IPS-20b (cell line): ENCODE measurements around the gene NHLRC4.

Source experiments
- H3K27ac ChIP-seq: one replicate; pipeline ENCODE4 v1.5.1; 2013; ENCODE audit warnings: low read length
- H3K27me3 ChIP-seq: 2 replicates; pipeline ENCODE4 v1.6.1; 2013; ENCODE audit warnings: mild to moderate bottlenecking, low read length, inconsistent platforms; ENCODE audit not compliant: insufficient read depth
- H3K36me3 ChIP-seq: 2 replicates; pipeline ENCODE4 v1.6.1; 2013; ENCODE audit warnings: low read depth, mild to moderate bottlenecking, inconsistent platforms, low read length, moderate library complexity; ENCODE audit not compliant: insufficient read depth
- H3K4me1 ChIP-seq: 2 replicates; pipeline ENCODE4 v1.6.1; 2013; ENCODE audit warnings: mild to moderate bottlenecking, control low read depth, inconsistent platforms, low read length, moderate library complexity; ENCODE audit not compliant: insufficient read depth
- H3K4me3 ChIP-seq: 2 replicates; pipeline ENCODE4 v1.5.1; 2013; ENCODE audit warnings: mild to moderate bottlenecking, low read length, inconsistent platforms
- H3K9ac ChIP-seq: 2 replicates; pipeline ENCODE4 v1.6.1; 2013; ENCODE audit warnings: low read depth, mild to moderate bottlenecking, inconsistent platforms, low read length, moderate library complexity
- H3K9me3 ChIP-seq: 2 replicates; pipeline ENCODE4 v1.6.1; 2013; ENCODE audit warnings: mild to moderate bottlenecking, low read depth, low read length, inconsistent platforms; ENCODE audit not compliant: insufficient read depth

The NHLRC4 gene

GRCh38 chr16:557463-558297 is 9.1 kb upstream of the NHLRC4 start:
- Histone ChIP-seq H3K36me3 (no peaks in the 10 kb centered on the region), H3K9ac (no peak overlapping the region), H3K9me3 (no peaks in the 10 kb centered on the region), H3K27me3 (peaks cover 47% of the 10 kb centered on the region), H3K4me1 (no peaks in the 10 kb centered on the region), H3K27ac (no peak overlapping the region), H3K4me3 (no peak overlapping the region)

DNA sequence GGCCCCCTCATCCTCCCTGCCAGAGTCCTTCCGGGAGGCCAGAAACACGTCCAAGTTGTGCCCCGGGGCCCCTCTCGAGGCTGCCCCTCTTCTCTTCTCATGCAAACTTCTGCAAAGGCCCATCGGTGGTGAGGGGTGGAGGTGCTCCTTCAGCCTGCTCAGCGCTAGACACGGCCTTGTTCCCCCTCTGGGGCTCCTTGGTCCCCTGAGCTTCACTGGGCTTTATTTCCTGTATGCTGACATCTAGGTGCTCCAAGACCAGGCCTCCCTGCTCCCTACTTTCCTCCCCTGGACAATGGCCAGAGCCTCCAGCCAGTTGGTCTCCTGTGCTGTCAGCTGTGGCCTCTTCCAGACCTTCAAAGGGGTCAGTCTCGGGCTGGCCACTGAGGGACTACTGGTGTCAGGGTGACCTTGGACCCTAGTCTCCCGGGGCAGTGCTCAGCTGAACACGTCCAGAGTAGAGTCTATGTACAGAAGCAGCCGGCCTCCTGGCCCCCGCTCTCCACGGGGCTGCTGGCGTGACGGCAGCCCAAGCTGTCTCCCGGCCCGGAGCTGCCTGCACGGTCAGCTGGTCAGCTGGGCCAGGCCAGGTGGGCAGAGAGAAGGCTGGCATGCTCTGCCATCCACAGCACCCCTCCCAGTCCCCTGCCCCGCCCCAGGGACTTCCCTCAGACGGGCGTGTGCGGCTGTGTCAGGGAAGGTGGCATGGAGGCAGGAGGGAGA is 8.3 kb upstream of the NHLRC4 start:
- peaks cover 49% of the 10 kb centered on the region for H3K27me3 ChIP-seq
- H3K4me1 ChIP-seq = no peaks in the 10 kb centered on the region
- H3K4me3 ChIP-seq = no peak overlapping the region
- no peaks in the 10 kb centered on the region for H3K36me3 ChIP-seq
- no peak overlapping the region for H3K27ac ChIP-seq
- H3K9ac ChIP-seq = no peak overlapping the region
- no peaks in the 10 kb centered on the region for H3K9me3 ChIP-seq

- Histone ChIP-seq H3K36me3 (no peaks in the 10 kb centered on the region), H3K4me3 (no peak overlapping the region), H3K27ac (no peak overlapping the region), H3K9ac (no peak overlapping the region), H3K4me1 (no peaks in the 10 kb centered on the region), H3K9me3 (no peaks in the 10 kb centered on the region), H3K27me3 (peaks cover 49% of the 10 kb centered on the region)
Observed at GRCh38 chr16:559021-559380, 7.8 kb upstream of the NHLRC4 start.

- Histone ChIP-seq H3K27ac (no peak overlapping the region), H3K27me3 (peaks cover 49% of the 10 kb centered on the region), H3K9ac (no peak overlapping the region), H3K4me1 (no peaks in the 10 kb centered on the region), H3K36me3 (no peaks in the 10 kb centered on the region), H3K9me3 (no peaks in the 10 kb centered on the region), H3K4me3 (no peak overlapping the region)
Observed at GRCh38 chr16:559411-560203, 7.2 kb upstream of the NHLRC4 start.

DNA sequence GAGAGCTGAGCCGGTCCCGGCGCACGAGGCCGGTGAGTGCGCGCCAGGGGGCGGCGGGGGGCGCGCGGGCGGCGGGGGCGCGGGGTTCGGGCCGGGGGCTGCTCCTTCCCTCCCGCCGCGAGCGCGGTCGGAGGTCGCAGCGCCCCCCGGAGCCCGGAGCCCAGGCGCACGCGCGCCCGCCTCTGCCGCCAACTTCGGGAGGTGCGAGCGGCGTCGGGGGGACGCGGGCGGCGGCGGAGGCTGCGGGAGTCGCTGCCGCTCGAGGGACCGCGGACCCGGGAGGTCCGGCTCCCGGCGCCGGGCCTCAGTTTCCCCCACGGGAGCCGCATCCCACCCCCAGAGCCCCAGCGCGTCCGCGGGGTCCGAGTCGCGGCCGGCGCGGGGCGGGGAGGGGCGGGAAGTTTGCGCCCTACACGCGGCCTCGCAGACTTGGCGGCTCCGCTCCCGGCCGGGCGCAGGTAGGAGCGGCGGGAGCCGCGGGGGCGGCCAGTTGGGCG is 6.6 kb upstream of the NHLRC4 start, which contains the start of gene PRR35:
PRR35 (plus strand) TSS at position 191 of the 497 bp plus-strand sequence. CDS start 2,901 bp downstream, outside the sequence.
- Histone ChIP-seq H3K9me3 (no peaks in the 10 kb centered on the region), H3K4me1 (no peaks in the 10 kb centered on the region), H3K9ac (no peak within 1 kb of the TSS), H3K4me3 (no peak within 1 kb of the TSS), H3K27me3 (peaks cover 49% of the 10 kb centered on the region), H3K36me3 (no peaks in the 10 kb centered on the region), H3K27ac (no peak within 1 kb of the TSS)

DNA sequence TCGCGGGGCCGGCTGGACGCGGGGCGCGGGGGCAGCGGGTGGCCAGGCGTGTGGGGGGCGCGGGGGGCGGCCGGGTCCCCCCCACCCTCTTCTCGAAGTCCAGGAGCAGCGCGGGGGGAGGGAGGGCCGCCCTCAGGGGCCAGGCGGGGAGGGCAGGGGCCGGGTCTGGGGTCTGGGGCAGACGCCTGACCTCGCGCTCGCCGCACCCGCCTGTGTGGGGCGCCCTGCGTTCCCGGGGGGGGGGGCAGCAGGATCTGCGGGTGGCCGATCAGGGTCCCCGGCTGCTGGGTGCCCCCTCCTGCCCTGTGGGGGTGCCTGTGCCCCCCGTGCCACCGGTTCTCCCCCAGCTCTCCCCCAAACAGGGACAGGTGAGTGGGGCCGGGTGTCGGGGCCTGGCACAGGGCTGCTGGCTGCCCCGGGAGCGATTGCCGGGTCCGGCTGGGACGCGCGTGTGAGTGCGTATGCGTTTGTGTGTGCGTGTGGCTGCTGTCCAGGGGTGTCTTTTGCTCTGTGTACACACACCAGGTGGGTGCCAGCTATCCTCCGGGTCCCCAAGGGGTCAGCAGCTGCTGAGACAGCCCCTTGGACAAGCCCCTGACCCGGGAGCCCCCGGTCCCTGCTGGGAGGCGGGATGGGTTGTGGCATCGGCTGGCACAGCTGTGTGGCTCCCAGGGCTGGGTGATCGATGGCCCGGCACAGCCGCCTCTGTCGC is 5.9 kb upstream of the NHLRC4 start:
- H3K4me3 ChIP-seq = no peak overlapping the region

GRCh38 chr16:561413-561794 is 5.4 kb upstream of the NHLRC4 start:
- H3K4me3 ChIP-seq = no peak overlapping the region
- H3K27ac ChIP-seq = no peak overlapping the region
- H3K27me3 ChIP-seq = peaks cover 49% of the 10 kb centered on the region
- no peak overlapping the region for H3K9ac ChIP-seq
- no peaks in the 10 kb centered on the region for H3K9me3 ChIP-seq
- peaks cover 1% of the 10 kb centered on the region; the same call in 1 of the 2 replicates for H3K4me1 ChIP-seq
- no peaks in the 10 kb centered on the region for H3K36me3 ChIP-seq

More for the DNA sequence above, 5.9 kb upstream of the NHLRC4 start:
- H3K36me3 ChIP-seq = no peaks in the 10 kb centered on the region
- no peak overlapping the region for H3K27ac ChIP-seq
- no peak overlapping the region for H3K9ac ChIP-seq
- no peaks in the 10 kb centered on the region for H3K9me3 ChIP-seq
- peaks cover 49% of the 10 kb centered on the region for H3K27me3 ChIP-seq
- H3K4me1 ChIP-seq = no peaks in the 10 kb centered on the region

DNA sequence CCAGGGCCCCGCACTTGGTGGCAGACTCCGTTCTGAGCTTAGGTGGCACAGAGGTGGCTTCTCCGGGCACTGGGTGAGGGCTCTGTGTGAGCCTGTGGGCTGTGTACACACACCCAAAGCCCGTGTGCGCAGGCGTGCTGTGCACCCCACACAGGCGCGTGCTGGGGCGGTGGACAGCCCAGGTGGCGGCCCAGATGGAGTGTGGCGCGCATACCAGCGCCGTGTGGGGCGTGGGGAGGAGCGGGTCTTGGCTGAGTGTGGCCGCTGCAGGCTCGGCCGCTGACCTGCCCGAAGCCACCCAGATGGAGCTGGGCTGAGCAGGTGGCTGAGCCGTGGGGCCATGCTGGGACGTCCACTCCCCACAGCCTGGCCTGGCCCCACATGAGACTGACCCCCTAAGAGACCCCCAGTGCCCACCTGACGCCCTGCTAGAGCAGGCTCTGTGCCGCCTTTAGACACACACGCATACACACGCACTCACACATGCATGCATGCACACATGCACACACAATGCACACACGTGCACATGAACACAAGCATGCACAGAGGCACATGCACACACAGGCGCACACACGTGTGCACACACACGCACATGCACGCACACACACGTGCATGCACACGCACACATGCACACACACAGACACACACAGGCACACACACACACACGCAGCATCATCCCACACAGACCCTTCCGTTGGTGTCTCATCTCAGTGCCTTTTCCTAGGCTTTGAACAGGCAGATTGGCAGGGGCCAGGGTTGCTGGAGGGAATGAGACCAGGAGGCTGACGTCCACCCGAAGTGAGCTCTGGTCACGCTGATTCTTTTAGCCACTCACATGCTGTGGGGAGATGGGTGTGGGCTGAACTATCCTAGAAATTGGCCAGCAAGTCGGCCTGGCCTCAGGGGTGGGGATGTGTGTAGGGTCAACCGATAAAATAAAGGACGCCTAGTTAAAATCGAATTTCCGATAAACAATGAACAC is 4.6 kb upstream of the NHLRC4 start:
- H3K36me3 ChIP-seq = no peaks in the 10 kb centered on the region
- H3K9ac ChIP-seq = no peak overlapping the region
- peaks cover 4% of the 10 kb centered on the region; the same call in 1 of the 2 replicates for H3K4me1 ChIP-seq
- H3K27me3 ChIP-seq = peaks cover 49% of the 10 kb centered on the region
- no peak overlapping the region for H3K27ac ChIP-seq
- no peak overlapping the region for H3K4me3 ChIP-seq
- no peaks in the 10 kb centered on the region for H3K9me3 ChIP-seq

GRCh38 chr16:563072-563644 is 3.6 kb upstream of the NHLRC4 start:
- Histone ChIP-seq H3K27ac (no peak overlapping the region), H3K27me3 (peaks cover 45% of the 10 kb centered on the region), H3K4me3 (no peak overlapping the region), H3K36me3 (no peaks in the 10 kb centered on the region), H3K9me3 (no peaks in the 10 kb centered on the region), H3K9ac (no peak overlapping the region), H3K4me1 (peaks cover 4% of the 10 kb centered on the region; the same call in 1 of the 2 replicates)
